ENCODE data around the gene GPBAR1. TPM values are rescaled to one million over a fixed set of nuclear protein-coding genes. Genes with fewer than 3 reads are reported as not detected.
"Not testable (repeated sequence)": the region's sequence is repeated elsewhere in the genome, so short reads cannot be mapped to it uniquely, and the experiment has no call there.

Gene GPBAR1
- polyA plus RNA-seq, 12 donors: 1.2 to 2.9 (median 1.8) TPM; not detected in 2

- DNase-seq: no peak
Observed at GRCh38 chr2:218305383-218305782, 44.6 kb downstream of the GPBAR1 start.

DNA sequence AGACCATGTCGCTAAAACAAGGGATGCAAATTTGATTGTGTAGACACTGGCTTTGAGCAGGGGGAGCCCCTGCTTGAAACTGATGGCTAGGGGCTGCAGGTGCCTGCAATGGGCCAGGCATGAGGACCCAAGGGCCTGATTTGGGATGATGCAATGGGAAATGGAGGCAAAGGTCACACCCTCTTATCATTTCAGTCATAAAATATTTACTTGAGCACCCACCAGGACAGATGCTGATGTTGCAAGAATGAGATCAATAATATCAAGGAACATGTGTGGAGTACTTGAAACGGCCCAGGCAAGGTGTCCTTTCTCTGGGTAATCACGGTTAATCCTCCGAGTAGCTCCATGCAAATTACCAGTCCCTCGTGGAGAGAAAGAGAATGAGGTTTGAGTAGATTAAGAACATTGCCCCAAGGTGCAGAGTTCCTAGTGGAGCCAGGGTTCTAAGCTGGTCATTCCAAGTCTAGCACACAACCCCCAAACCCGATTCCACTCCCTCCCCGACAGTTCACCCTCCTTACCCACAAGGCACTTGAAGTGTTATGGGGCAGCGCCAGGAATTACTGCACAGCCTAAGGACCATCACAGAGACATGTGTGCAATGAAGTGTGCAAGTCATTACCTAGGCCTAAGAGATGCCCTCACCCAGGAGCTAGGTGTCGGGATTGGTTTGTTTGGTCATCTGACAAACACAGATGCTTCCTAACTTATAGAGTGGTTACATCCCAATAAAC, 45.5 kb downstream of the GPBAR1 start:
- no peak for DNase-seq

DNA sequence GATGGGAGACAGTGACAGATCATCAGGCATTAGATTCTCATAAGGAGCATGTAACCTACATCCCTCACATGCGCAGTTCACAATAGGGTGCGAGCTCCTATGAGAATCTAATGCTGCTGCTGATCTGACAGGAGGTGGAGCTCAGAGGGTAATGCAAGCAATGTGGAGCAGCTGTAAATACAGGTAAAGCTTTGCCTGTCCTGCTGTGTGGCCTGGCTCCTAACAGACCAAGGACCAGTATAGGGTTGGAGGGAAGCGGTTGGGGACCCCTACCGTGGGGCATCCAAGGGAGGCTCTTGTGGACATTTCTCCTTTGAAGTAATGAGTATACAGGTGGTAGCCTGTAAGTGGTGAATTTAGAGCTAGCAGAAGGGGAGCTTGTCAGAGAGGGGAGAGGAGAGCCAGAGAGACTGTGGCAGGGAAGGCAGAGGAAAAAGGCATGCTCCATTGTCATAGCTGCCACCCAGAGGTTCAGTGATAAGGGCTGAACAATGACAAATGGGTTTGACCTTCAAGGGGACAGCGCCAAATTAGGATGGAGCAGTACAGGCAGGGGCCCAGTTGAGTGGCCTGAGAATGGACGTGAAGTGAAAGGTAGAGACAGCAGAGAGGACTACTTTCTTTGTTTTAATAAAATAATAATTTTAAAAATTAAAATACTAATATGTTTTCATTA, 46.7 kb downstream of the GPBAR1 start:
- DNase-seq: no peak

DNA sequence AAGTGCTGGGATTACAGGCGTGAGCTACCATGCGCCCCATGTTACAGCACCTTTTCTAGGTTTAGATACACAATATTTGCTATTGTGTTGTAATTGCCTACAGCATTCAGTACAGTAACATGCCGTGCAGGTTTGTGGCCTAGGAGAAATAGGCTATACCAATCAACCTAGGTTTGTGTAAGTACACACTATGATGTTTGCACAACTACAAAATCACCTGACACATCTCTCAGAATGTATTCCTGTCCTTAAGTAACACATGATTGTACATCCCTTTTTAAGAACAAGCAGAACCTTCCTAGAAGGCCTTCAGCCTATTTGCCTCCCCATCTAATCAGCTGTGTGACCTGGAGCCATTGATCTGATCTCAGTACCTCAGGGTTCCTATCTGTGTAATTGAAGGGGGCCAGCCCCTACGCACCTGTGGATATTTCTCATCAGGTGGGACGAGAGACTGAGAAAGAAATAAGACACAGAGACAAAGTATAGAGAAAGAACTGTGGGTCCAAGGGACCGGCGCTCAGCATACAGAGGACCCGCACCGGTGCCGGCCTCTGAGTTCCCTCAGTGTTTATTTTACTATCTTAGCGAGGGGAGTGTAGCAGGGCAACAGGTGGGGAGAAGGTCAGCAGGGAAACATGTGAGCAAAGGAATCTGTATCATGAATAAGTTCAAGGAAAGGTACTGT, 50.2 kb downstream of the GPBAR1 start:
- no peak for DNase-seq

- DNase-seq: not testable (repeated sequence)
Observed at GRCh38 chr2:218311541-218312266, 50.9 kb downstream of the GPBAR1 start.

DNA sequence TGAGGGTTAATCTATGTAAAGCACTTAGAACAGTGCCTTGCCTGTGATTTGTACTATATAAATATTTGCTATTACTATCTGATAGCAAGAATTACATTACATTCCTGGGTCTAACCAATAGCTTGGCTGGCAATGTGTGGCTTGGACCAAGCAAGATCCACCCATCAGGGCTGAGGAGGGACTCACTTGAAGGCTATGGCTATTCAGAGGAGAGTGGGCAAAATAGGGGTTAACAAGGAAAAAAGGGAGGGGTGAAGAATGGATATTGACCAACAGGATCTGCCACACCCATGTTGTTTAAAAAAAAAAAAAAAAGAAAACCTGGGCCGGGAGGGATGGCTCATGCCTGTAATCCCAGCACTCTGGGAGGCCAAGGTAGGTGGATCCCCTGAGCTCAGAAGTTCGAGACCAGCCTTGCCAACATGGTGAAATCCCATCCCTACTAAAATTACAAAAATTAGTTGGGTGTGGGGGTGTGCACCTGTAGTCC, 51.5 kb downstream of the GPBAR1 start:
- no peak for DNase-seq

DNA sequence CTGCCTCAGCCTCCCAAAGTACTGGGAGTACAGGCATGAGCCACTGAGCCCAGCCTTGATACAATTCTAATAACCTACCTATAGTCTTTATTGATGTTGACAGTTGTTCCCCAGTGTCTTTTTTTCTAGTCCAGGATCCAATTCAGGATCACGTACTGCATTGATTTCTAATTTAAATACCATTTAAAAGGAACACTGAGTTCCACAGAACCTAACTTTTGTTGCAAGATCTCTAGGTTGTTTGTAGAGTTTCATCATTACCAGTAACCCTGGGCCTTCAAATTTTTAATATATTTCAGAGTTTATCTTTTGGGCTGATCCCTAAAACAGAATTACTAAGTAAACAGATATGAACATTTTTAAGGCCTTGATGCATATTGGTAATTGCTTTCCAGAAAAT, 52.5 kb downstream of the GPBAR1 start:
- DNase-seq: no peak

Other genes starting within 250 kb of the GPBAR1 start
- gene RUFY4, start 191.8 kb upstream of the GPBAR1 start, polyA plus RNA-seq (ENCODE audit: insufficient read length in 12 of 12): under 1 TPM in 4 of 12 donors, not detected in 8; 0.08 to 0.68 (median 0.39) TPM
- 1 to 10 TPM in 2 of 12 donors, under 1 TPM in 8, not detected in 2; 0.20 to 1.4 (median 0.34) TPM for gene CXCR2, start 135.0 kb upstream of the GPBAR1 start, polyA plus RNA-seq (ENCODE audit: insufficient read length in 12 of 12)
- under 1 TPM in 5 of 12 donors, not detected in 7; 0.07 to 0.36 (median 0.28) TPM for gene CXCR1, start 94.1 kb upstream of the GPBAR1 start, polyA plus RNA-seq (ENCODE audit: insufficient read length in 12 of 12)
- gene ARPC2, start 43.8 kb upstream of the GPBAR1 start, polyA plus RNA-seq (ENCODE audit: insufficient read length in 12 of 12): 100 to 1,000 TPM in 11 of 12 donors, not detected in 1; 192 to 390 (median 260) TPM
- 10 to 100 TPM in 11 of 12 donors, not detected in 1; 74.7 to 93.4 (median 82.9) TPM for gene AAMP, start 9.1 kb downstream of the GPBAR1 start, polyA plus RNA-seq (ENCODE audit: insufficient read length in 12 of 12)
- gene PNKD, start 9.5 kb downstream of the GPBAR1 start, polyA plus RNA-seq (ENCODE audit: insufficient read length in 12 of 12): 100 to 1,000 TPM in 1 of 12 donors, 10 to 100 TPM in 10, not detected in 1; 38.8 to 123 (median 42.4) TPM
- gene TMBIM1, start 31.5 kb downstream of the GPBAR1 start, polyA plus RNA-seq (ENCODE audit: insufficient read length in 12 of 12): 100 to 1,000 TPM in 4 of 12 donors, 10 to 100 TPM in 7, not detected in 1; 81.2 to 112 (median 93.7) TPM
- gene CATIP, start 95.8 kb downstream of the GPBAR1 start, polyA plus RNA-seq (ENCODE audit: insufficient read length in 12 of 12): under 1 TPM in 4 of 12 donors, not detected in 8; 0.09 to 0.16 (median 0.13) TPM
- 1 to 10 TPM in 2 of 12 donors, under 1 TPM in 8, not detected in 2; 0.22 to 3.0 (median 0.56) TPM for gene SLC11A1, start 121.3 kb downstream of the GPBAR1 start, polyA plus RNA-seq (ENCODE audit: insufficient read length in 12 of 12)
- gene CTDSP1, start 138.9 kb downstream of the GPBAR1 start, polyA plus RNA-seq (ENCODE audit: insufficient read length in 12 of 12): 100 to 1,000 TPM in 2 of 12 donors, 10 to 100 TPM in 9, not detected in 1; 72.5 to 113 (median 85.2) TPM
- gene VIL1, start 158.1 kb downstream of the GPBAR1 start, polyA plus RNA-seq (ENCODE audit: insufficient read length in 12 of 12): 10 to 100 TPM in 1 of 12 donors, under 1 TPM in 7, not detected in 4; 0.06 to 38.2 (median 0.25) TPM

Measured in muscle of arm (tissue), 12 donors.